ENCODE measurements around the gene FOXK1. TPM values are rescaled to one million over a fixed set of nuclear protein-coding genes. Genes with fewer than 3 reads are reported as not detected.
"Not testable (repeated sequence)": the region's sequence is repeated elsewhere in the genome, so short reads cannot be mapped to it uniquely, and the experiment has no call there.

Gene FOXK1
- total RNA-seq, 1 donor from 2014 or later, result 30.4 TPM

- H3K4me3 ChIP-seq (ENCODE audit: low read depth, low read length), result no peak overlapping the region
- no peak for TF ChIP-seq CTCF (conservative IDR thresholded peaks at IDR 0.05; ENCODE audit: low read depth, low read length)
- no peak for DNase-seq (ENCODE audit: low read depth)
Observed at GRCh38 chr7:4789194-4790077, 107.3 kb downstream of the FOXK1 start.

GRCh38 chr7:4790078-4790465 lies 108.0 kb downstream of the FOXK1 start:
- no peak overlapping the region for H3K4me3 ChIP-seq (ENCODE audit: low read depth, low read length)
- TF ChIP-seq CTCF (conservative IDR thresholded peaks at IDR 0.05; ENCODE audit: low read depth, low read length), result no peak
- no peak for DNase-seq (ENCODE audit: low read depth)

GRCh38 chr7:4790516-4790991 lies 108.5 kb downstream of the FOXK1 start:
- DNase-seq (ENCODE audit: low read depth), result no peak
- TF ChIP-seq CTCF (conservative IDR thresholded peaks at IDR 0.05; ENCODE audit: low read depth, low read length), result no peak
- no peak overlapping the region for H3K4me3 ChIP-seq (ENCODE audit: low read depth, low read length)

- no peak overlapping the region for H3K4me3 ChIP-seq (ENCODE audit: low read depth, low read length)
- TF ChIP-seq CTCF (conservative IDR thresholded peaks at IDR 0.05; ENCODE audit: low read depth, low read length), result no peak
- DNase-seq (ENCODE audit: low read depth), result no peak
Observed at GRCh38 chr7:4791101-4791737, 109.1 kb downstream of the FOXK1 start.

- DNase-seq (ENCODE audit: low read depth), result no peak
- TF ChIP-seq CTCF (conservative IDR thresholded peaks at IDR 0.05; ENCODE audit: low read depth, low read length), result peak; percentile 43
- no peak overlapping the region for H3K4me3 ChIP-seq (ENCODE audit: low read depth, low read length)
Observed at GRCh38 chr7:4791738-4792536, 109.8 kb downstream of the FOXK1 start.

GRCh38 chr7:4792537-4793126 lies 110.5 kb downstream of the FOXK1 start:
- no peak for TF ChIP-seq CTCF (conservative IDR thresholded peaks at IDR 0.05; ENCODE audit: low read depth, low read length)
- no peak for DNase-seq (ENCODE audit: low read depth)
- H3K4me3 ChIP-seq (ENCODE audit: low read depth, low read length), result no peak overlapping the region

- H3K4me3 ChIP-seq (ENCODE audit: low read depth, low read length); DNase-seq (ENCODE audit: low read depth): not testable (repeated sequence)
Observed at GRCh38 chr7:4793385-4793993, 111.4 kb downstream of the FOXK1 start.

- DNase-seq (ENCODE audit: low read depth); H3K4me3 ChIP-seq (ENCODE audit: low read depth, low read length): not testable (repeated sequence)
Observed at GRCh38 chr7:4794171-4794570, 112.1 kb downstream of the FOXK1 start.

Data from epithelial cell of proximal tubule (primary cell).